SHP77 (cell line): ENCODE results near the gene TMEM167B.
"Not testable (repeated sequence)": the region's sequence is repeated elsewhere in the genome, so short reads cannot be mapped to it uniquely, and the experiment has no call there.

Experiments
- DNase-seq, 2 experiments: peaks; one replicate each; lab custom pipeline; 2025; lab: John Stamatoyannopoulos, UW

TMEM167B gene

GRCh38 chr1:109113590-109114341, 23.2 kb downstream of the TMEM167B start, which contains the start of gene ELAPOR1:
ELAPOR1 (plus strand) TSS chr1:109114115; CDS start chr1:109114184, 69 bp downstream.
- DNase-seq, result peak; percentile 41 to 66

GRCh38 chr1:109114342-109114674, 23.7 kb downstream of the TMEM167B start:
- peak in 1 of 2 experiments; percentile 18 for DNase-seq

DNA sequence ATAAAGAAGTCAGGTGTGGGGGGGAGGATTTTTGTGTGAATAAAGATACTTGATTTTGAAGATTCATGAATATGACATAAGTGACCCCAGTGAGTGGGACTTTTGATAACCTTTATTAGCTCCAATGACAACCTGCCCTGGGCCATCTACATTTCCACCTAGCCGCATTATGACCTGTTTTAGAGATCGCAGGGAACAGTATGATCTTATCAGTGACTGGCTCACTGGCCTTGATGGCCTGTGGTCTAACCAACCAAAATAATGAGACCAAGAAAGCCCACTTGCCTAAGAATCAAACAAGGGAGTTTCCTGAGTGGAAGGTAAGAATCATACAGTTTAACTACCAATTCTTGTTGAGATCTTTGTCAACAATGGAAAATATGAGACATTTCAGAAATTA, 25.1 kb downstream of the TMEM167B start:
- no peak for DNase-seq

DNA sequence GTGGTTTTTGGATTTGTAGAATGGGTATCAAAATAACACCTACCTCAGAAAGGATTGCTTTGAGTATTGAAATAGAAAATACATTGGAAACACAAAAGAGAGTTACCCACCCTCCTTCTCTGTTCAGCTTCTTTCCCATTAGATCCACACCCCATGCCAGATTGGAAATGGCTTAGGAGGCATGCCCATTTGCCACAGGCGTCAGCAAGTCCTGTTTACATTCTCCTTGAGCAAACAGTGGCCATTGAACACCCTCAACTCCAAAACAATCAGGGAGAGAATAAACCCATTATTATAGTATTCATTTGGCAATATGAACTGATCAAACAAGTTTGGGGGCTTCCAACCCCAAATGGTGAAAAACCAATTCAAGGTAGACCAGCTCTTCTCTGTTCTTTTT, 25.7 kb downstream of the TMEM167B start:
- DNase-seq, result no peak

DNA sequence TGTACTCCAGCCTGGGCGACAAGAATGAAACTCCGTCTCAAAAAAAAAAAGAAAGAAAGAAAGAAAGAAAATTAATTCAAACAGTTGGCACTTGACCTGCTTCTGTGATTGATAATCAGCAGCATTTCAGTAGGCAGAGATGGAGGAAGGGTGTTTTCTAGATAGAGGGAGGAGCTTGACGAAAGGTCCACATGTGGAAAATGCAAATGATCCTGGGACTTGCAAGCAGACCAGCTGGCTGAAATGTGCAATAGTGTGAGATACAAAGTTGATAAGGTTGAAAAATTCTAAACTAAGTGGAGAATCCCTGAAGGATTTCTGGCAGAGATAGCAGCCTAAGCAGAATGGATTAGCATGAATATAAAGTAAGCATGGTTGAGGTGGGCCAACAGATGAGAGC, 27.5 kb downstream of the TMEM167B start:
- no peak for DNase-seq

- DNase-seq, result no peak
Measured at GRCh38 chr1:109120356-109120755, 29.8 kb downstream of the TMEM167B start.

DNA sequence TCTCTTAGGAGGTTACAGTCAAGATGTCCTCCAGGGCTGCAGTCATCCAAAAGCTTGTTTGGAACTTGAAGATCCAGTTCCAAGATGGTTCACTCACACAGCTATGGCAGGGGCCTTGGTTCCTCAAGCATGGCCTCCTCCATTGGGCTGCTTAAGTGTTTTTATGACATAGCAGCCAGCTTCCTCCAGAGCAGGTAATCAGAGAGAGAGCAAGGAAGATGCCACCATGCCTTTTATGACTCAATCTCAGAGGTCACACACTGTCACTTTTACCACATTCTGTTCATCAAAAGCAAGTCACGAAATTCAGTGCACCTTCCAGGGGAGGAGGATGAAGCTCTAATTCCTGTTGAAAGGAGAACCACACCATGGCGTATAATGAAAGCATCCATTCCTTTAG, 40.5 kb downstream of the TMEM167B start:
- DNase-seq, result no peak

DNA sequence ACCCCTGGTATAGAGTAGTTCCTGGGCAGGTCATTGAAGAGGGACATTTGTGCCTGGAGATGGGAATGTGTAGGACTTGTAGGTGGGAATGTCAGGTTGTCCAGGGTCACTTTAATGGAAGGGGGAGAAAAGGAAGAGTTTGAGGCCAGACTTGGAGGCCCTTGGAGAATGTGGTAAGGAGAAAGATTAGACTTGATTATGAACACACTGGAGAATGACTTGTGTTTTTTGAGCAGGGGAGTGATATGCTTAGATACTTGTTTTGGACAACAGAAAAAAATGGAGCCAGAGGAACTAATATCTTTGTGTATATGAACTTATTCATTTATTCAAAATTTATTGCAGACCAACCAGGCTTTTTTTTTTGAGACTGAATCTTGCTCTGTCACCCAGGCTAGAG, 41.2 kb downstream of the TMEM167B start:
- DNase-seq, result no peak

DNA sequence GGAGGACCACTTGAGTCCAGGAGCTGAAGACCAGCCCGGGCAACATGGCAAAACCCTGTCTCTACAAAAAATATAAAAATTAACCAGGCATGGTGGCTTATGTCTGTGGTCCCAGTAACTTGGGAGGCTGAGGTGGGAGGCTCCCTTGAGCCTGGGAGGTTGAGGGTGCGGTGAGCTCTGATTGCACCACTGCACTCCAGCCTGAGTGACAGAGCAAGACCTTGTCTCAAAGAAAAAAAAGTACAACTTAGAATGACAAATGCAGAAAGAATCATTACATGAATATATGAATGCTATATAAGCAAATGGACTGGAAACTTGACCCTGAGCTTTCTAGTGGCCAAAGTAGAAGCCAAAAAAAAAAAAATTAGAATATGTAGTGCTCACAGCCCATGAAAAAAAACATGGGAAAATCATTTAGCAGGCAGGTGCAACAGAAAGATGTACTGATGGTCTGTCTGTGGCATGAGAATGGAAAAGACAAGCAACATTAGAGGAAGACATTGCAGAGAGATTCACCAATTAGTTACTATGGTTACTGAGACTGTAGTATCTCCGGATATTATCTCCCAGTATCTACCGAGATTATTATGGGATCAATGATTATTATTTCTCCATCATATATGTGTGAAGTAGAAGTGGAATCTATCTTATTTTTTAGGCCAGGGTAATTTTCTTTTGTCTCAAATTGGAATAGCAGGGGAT, 42.6 kb downstream of the TMEM167B start:
- DNase-seq, result no peak

DNA sequence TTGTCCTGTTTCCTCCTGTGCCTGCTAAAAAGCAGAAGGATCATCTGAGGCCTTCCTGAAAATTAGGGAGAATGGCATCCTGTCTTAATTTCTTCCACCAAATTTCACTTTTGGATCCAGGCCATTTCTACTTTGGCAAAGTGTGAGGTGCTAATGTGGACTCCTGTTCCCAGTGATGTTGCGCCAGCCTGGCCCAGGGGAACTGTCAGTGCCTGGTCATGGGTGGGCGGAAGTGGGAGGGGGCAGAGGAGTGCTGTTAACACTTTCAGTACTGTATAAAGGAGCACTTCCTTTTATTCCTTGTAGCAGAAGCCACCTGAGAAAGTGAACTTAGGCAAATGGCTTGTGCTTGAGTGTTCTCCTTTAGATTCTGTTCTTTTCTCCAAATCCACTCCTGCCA, 43.3 kb downstream of the TMEM167B start:
- DNase-seq, result no peak

DNA sequence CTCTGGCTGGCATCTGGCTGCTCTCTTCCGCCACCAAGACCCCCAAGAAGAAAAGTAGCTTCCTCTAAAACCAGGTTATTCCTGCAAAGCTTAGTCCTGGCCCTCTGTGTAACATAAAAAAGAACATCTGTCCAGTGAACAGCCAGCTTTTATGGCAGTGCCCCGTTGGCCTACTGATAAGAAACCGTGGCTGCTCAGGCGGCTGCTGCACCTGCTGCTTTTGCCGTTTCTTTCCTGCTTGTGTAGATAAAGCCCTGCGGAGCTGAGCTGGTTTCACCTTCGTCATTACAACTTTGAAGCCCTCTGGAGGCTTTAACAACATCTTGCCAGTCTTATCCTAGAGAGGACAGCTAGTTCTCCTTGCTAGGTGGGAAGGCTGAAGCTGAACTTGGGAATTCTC, 43.9 kb downstream of the TMEM167B start:
- no peak for DNase-seq

- no peak for DNase-seq
Measured at GRCh38 chr1:109135940-109136339, 45.4 kb downstream of the TMEM167B start.

GRCh38 chr1:109136766-109137165, 46.2 kb downstream of the TMEM167B start:
- no peak for DNase-seq

DNA sequence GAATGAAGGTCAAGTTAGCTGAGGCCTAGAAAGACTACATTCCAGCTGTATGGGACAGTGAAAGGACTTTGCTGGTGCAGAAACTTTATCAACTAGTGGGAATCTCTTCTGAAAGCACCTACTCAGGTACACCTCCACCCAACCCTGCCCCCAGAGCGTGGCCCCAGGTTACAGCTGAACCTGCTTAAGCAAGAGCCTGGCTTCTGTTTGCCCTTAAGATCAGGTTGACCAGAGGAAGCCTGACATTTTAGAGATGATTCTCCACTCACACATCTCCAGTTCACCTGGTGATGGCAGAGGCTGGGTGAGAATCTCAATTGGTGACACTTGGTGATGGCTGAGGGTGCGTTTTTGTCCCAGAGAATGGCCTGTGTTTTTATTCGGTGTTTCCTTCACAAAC, 47.4 kb downstream of the TMEM167B start:
- no peak for DNase-seq

- DNase-seq, result no peak
Measured at GRCh38 chr1:109138358-109138757, 47.8 kb downstream of the TMEM167B start.

GRCh38 chr1:109140392-109140791, 49.8 kb downstream of the TMEM167B start:
- no peak for DNase-seq

DNA sequence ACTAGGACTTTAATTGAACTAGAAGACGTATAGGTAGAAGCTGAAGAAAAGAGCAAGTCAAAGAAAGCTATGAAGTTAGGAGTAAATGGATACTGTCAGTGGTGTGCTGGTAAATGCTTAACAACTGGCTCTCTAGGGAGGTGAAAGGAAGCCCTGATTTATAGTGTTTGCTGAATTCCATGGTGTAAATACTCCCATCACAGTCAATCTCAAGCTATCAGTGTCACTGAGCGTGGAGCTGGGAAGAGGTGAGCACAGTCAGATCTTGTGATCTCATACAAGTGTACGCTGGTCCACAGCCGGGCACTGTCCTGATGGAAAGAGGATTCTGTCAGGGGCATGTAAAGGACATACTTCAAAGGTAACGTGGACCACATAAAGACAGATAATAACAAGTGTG, 51.7 kb downstream of the TMEM167B start:
- DNase-seq, result no peak

- DNase-seq, result not testable (repeated sequence)
Measured at GRCh38 chr1:109142725-109143124, 52.2 kb downstream of the TMEM167B start.
